Stimulated activated CD8-positive, alpha-beta memory T cell treated with anti-CD3 and anti-CD28 coated beads, Interleukin-12 subunit alpha, Interleukin-12 subunit beta, amount 100 ng/mL, for 1 hour (primary cell): ENCODE measurements around the gene DHRSX.
"Not testable (repeated sequence)": the region's sequence is repeated elsewhere in the genome, so short reads cannot be mapped to it uniquely, and the experiment has no call there.

ENCODE experiments used
- DNase-seq: peaks from one replicate; pipeline ENCODE4 v3.0.0-alpha.2; 2020; ENCODE audit warnings: low read depth

The DHRSX gene

GRCh38 chrX:2211667-2212066, 289.1 kb downstream of the DHRSX start:
- not testable (repeated sequence) for DNase-seq

GRCh38 chrX:2193273-2193592, 307.5 kb downstream of the DHRSX start:
- no peak for DNase-seq

- DNase-seq = no peak
Measured at GRCh38 chrX:2192584-2193272, 308.0 kb downstream of the DHRSX start.

- DNase-seq = no peak
Measured at GRCh38 chrX:2188840-2189239, 311.9 kb downstream of the DHRSX start.

GRCh38 chrX:2188330-2188792, 312.4 kb downstream of the DHRSX start:
- DNase-seq = no peak

- no peak for DNase-seq
Measured at GRCh38 chrX:2187352-2188115, 313.2 kb downstream of the DHRSX start.

- DNase-seq = no peak
Measured at GRCh38 chrX:2185341-2186082, 315.3 kb downstream of the DHRSX start.

GRCh38 chrX:2184089-2184488, 316.7 kb downstream of the DHRSX start:
- DNase-seq = no peak

GRCh38 chrX:2183193-2183725, 317.5 kb downstream of the DHRSX start:
- no peak for DNase-seq

GRCh38 chrX:2177541-2177940, 323.2 kb downstream of the DHRSX start:
- no peak for DNase-seq

GRCh38 chrX:2176733-2177132, 324.0 kb downstream of the DHRSX start:
- DNase-seq = no peak

GRCh38 chrX:2176274-2176673, 324.5 kb downstream of the DHRSX start:
- no peak for DNase-seq

GRCh38 chrX:2172359-2172758, 328.4 kb downstream of the DHRSX start:
- no peak for DNase-seq
